CD4-positive, alpha-beta T cell treated with Interferon gamma for 1 hour (primary cell): ENCODE data around the gene CYBRD1.

Experiments used
- DNase-seq: peaks from one replicate; pipeline ENCODE4 v3.0.0-alpha.2; 2020

Gene CYBRD1

GRCh38 chr2:171557363-171557762 is 35.1 kb downstream of the CYBRD1 start:
- no peak for DNase-seq

DNA sequence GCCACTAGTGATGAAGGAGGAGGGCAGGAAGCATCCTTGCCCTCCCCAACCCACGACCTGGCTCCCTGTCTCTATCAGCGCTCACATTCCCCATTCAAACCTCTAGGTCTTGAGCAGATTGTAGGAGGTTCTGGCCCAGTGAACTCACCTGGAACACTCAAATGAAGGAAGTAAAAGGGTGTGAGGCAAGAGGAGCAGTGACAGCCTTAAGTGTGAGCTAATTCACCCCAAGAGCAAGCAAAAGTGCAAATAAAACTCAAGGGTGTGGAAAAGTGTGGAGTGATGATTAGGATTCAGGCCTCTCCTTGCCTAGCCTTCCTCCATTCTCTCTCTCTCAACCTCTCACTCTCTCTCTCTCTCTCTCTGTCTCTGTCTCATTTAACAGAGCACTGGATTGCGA is 41.0 kb downstream of the CYBRD1 start:
- DNase-seq = no peak

DNA sequence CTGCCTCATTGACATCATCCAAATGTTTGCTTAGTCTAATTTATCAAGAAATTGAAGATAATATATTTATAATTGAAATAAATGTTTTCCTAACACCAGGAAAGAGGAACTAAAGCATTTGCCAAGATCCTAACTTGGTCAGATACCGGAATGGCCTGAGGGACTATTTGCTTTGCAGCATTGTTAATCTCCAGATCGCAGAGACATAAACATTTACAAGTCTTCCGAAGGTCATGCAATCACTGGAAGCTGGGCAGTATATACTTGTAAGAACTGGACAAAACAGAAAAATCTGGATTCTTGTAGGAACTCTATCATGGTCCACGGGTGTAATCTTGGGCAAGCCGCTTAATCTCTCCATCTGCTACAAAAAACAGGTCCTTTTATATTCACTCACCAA is 42.2 kb downstream of the CYBRD1 start:
- DNase-seq = no peak

DNA sequence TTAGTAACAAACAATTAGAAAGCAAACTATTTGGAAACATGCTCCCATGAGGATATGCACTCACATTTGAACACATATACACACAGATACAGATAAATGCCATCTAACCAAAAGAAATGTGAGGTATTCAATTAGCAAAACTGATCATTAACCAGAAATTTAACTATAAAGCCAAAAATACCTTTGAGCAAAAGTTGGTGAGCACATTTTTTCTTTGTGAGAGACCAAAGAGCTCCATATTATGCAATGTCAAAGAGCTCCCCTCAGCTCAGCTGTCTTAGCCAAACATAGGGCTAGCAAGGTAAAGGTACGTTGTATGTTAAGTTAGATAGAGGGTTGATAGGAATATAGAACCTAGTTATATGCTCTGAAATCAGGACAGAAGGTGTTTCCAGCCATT is 43.8 kb downstream of the CYBRD1 start:
- no peak for DNase-seq

DNA sequence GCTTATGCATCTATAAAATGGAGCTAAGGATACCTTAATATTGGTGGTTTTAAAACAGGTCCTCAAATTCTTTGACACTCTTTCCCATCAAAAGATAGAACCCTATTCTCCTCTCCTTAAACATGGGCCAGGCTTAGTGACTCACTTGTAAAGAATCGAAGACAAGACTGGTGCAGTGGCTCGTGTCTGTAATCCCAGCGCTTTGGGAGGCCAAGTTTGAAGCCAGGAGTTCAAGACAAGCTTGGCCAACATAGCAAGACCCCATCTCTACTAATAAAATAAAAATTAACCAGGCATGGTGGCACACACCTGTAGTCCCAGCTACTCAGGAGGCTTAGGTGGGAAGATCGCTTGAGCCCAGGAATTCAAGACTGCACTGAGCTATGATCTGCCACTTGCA is 44.5 kb downstream of the CYBRD1 start:
- no peak for DNase-seq

GRCh38 chr2:171568089-171568488 is 45.8 kb downstream of the CYBRD1 start:
- DNase-seq = no peak

GRCh38 chr2:171571721-171572120 is 49.4 kb downstream of the CYBRD1 start:
- DNase-seq = no peak

DNA sequence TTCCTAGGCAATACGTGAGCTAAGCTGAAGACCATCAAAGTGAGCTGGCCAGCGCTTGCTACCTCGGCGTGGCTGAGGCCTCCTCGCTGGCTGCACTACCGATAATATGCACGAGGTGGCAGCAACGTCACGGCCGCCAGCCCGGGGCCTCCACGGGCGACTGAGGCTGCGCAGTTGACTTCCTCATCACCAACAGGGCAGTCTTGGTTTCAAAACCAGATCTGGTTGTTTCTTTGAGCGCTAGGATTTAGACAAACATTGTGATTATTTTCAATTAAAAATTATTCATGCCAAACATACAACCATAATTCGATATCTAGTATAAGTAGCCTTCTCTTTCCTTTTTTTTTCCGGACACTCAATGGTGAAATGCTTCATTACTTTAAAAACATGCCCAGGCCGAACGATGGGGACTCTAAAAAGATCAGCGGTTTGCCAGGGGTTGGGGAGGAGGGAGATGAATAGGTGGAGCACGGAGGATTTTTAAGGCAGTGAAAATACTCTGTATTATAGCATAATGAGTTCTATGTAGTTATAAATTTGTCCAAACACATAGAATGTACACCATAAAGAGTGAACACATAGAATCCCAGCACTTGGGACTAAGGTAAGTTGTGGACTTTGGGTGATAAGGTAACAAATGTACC is 52.0 kb downstream of the CYBRD1 start:
- DNase-seq = peak; percentile 76

GRCh38 chr2:171575606-171576005 is 53.3 kb downstream of the CYBRD1 start:
- DNase-seq = no peak

DNA sequence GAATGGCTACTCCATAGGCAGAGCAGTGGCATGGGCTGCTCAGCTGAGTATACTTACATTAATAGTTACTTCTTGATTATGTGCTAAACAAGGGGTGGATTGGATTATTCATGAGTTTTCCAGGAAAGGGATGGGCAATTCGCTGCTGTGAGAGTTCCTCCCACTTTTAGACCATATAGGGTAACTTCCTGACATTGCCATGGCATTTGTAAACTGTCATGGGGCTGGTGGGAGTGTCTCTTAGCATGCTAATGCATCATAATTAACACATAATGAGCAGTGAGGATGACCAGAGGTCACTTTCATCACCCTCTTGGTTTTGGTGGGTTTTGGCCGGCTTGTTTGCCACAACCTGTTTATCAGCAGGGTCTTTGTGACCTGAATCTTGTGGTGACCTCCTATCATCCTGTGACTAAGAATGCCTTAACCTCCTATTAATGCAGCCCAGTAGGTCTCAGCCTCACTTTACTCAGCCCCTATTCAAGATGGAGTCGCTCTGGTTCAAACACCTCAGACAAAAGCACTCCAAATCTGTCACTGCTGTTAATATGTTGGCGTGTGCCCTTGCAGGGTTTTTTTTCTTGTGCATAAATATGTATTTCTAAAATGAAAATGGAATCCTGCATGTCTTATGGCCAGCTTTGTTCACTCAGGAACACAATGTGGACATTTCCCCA is 56.0 kb downstream of the CYBRD1 start:
- DNase-seq = no peak

DNA sequence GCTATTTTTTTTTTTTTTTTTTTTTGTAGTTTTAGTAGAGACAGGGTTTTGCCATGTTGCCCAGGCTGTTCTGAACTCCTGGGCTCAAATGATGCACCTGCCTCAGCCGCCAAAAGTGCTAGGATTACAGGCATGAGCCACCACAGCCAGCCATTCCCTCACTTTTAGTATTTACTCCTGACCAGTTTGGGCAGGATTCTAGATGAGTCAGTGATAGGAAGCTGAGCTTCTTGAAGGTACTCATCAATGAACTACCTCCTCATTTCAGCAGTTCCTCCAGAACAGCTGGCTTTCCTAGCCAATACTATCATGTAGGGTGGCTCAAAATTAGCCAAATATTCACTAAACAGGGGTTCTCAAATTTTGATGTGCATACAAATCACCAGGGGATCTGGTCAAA is 57.2 kb downstream of the CYBRD1 start:
- no peak for DNase-seq

GRCh38 chr2:171583566-171583965 is 61.3 kb downstream of the CYBRD1 start:
- DNase-seq = no peak

DNA sequence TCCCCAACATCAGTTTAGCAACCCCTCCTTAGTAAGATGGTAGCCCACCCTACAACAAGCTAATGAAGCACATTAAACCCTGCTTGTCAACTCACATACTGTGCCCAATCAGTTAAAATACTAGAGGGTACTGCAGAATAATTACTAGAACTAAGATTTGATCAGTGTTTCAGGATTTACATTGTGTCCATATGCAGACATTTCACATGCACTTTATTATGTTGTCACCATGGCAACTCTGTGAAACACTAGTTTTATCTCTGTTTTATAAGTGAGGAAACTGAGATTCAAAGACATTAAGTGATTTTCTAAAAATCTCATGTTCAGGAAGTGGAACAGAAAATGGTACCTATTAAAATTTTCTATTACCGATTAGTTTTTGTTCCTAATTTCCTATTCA is 61.7 kb downstream of the CYBRD1 start:
- no peak for DNase-seq

DNA sequence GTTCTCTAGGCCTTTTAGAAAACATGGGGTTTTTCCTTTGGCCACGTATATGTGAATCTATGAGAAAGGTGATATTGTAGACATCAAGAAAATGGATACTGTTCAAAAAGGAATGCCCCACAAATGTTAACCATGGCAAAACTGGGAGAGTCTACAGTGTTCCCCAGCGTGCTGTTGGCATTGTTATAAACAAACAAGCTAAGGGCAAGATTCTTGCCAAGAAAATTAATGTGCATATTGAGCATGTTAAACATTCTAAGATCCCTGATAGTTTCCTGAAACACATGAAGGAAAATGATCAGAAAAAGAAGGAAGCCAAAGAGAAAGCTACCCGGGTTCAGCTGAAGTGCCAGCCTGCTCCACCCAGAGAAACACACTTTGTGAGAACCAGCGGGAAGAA is 64.9 kb downstream of the CYBRD1 start:
- no peak for DNase-seq

DNA sequence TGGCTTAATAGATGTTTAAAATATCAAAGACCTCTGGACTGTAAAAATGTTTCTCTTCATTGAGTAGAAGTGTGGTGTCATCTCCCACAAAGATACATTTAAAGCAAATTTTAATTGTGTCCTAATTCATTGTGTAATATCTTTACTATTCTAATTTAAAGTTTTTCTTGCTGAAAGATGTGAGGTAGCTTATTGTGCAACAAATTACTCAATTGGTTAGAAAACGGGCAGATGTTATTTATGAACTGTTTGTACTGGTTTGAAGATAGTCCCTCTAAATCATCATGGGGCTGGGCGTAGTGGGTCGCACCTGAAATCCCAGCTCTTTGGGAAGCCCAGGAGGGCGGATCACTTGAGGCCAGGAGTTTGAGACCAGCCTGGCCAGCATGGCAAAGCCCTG is 65.3 kb downstream of the CYBRD1 start:
- no peak for DNase-seq

GRCh38 chr2:171590116-171590515 is 67.8 kb downstream of the CYBRD1 start:
- no peak for DNase-seq

DNA sequence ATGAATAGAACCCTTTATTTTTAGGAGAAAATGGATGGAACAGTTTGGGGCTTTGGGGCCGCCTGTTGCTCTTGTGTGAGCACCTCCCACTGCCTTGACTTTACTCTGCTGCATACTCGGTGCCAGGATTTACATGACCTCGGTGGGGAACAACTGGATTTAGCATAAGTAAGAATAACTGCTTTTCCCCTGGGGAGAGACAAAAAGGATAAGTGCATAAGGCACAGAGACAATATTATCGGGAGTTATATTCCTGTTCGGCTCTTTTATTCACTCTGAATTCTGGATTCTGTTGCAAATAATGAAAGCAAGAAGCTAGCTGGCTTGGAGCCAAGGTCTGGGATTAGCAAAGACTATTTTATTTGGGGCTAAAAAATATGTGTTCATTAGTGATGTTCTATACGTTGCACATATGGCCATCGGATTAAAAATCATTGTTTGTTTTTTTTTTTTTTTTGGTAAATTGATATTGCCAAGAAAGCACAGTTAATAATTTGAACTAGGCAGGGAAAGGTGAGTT is 69.8 kb downstream of the CYBRD1 start:
- DNase-seq = no peak

DNA sequence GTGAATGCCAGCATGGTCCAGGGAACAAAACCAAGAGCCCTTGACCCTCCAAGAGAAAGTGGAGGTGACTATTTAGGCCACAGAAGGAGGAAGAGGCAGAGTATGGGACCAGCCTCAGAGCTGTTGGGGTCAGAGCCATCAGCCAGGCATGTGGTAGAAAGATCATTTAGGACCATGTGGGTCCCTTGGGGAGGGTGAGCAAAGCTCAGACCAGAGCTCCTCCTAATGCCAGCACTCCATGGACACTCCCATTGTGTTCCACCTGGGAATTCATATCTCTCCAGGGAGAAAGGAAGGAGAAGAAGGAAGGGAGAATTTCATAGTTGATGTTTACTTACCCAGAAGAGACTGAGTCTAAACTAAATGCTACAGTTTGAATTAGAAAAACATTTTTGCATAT is 73.2 kb downstream of the CYBRD1 start:
- DNase-seq = no peak

DNA sequence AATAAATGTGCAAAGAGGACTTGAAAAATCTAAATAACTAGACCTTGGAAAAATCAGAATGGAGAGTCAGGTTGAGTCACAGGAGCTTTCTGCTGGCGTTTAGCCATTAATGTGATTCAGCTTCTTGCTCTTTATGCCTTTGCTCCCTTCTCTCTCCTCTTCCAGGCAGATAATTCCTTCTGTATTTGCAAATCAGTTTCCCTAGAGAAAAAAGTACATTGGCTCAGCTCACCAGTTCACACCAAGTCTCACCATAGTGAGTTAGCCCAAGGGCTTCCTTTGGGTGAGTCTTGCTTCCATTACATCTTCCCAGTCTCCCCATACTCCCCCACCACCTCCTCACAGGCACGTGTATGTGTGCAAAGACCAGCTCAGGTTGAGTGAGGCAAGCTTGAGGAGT is 73.6 kb downstream of the CYBRD1 start:
- DNase-seq = no peak

- DNase-seq = peak; percentile 20
Observed at GRCh38 chr2:171598713-171599319, 76.5 kb downstream of the CYBRD1 start.

- no peak for DNase-seq
Observed at GRCh38 chr2:171600126-171600525, 77.9 kb downstream of the CYBRD1 start.

DNA sequence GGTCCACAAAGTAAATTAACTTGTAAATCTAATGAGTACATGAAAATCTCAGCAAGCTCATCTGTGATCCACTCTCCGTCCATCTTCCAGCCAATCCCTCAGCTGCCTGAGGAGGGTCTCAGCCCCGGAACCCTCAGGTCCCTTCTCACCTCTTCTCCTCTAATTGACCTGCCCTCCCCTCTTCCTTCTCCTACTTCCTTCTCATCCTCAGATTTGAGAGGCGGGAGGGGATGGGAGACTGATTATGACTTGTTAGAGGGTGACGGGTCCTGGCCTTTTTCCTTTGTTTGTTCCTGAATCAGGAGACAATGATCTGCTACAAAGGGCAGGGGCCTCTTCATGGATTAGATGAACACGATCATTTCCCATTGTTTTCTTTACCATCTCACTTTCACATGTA is 80.1 kb downstream of the CYBRD1 start:
- no peak for DNase-seq
